K562 (cell line): ENCODE results near the gene GLI1. TPM values are rescaled to one million over a fixed set of nuclear protein-coding genes. Genes with fewer than 3 reads are reported as not detected.
A peak's percentile ranks its signal among the peaks of the same experiment; 100 is the strongest.

ENCODE experiments used
- CBX2 ChIP-seq: fragments of 200-600 bp; sonication (generic); IDR thresholded peaks from one replicate; pipeline ENCODE4 v1.6.1; 2012; ENCODE audit warnings: mild to moderate bottlenecking, low read length, inconsistent platforms; ENCODE audit not compliant: insufficient read depth, poor library complexity, severe bottlenecking
- NCOR1 ChIP-seq: fragments of 450-650 bp; IDR thresholded peaks from 2 replicates; pipeline ENCODE4 v1.6.1; 2016; ENCODE audit warnings: mild to moderate bottlenecking, moderate library complexity
- polyA plus RNA-seq, 8 experiments: library from polyadenylated mRNA; depleted of rRNA in 4 of 8; stranded (reverse) in 5 of 8; unstranded in 3 of 8; fragments of >200 nt; fragmentation: Nextera tagmentation in 2 of 8; fragmentation: Illumina TruSeq in 1 of 8; extraction: Ambion mirVana in 2 of 8; extraction: Trizol in 1 of 8; gene quantifications; 2 replicates each; pipeline versions ENCODE4 v1.2.1 to v1.2.3, GENCODE V29; 2011 to 2014; ENCODE audit warnings: inconsistent platforms in 1 of 8, missing spikeins in 1 of 8
- total RNA-seq, 7 experiments: library from RNA; depleted of rRNA in 6 of 7; stranded (reverse); fragments of >200 nt in 6 of 7; fragmentation: Illumina TruSeq in 2 of 7; extraction: Trizol in 2 of 7; gene quantifications; 2 replicates each; pipeline versions ENCODE4 v1.2.1 to v1.2.3, GENCODE V29; 2011 to 2021; ENCODE audit warnings: low replicate concordance in 1 of 7
- TF ChIP-seq, protein P1 (sequence below): fragments of 450-650 bp; IDR thresholded peaks from 2 replicates; pipeline ENCODE4 v1.6.1; 2016; ENCODE audit warnings: mild to moderate bottlenecking, moderate library complexity
- TF ChIP-seq, protein P2 (sequence below): fragments of 450-650 bp; IDR thresholded peaks from 2 replicates; pipeline ENCODE4 v1.6.1; 2016; ENCODE audit warnings: borderline replicate concordance
- TF ChIP-seq, protein P3 (sequence below): fragments of 200-800 bp; sonication (Bioruptor generic); IDR thresholded peaks from 2 replicates; pipeline ENCODE4 v1.6.1; 2016; ENCODE audit warnings: missing genetic modification characterization, missing compliant biosample characterization

Gene GLI1
- total and polyA plus RNA-seq, 9 of the 15 experiments (the other 6 are each of a cell fraction or from before 2014, with no cell fraction given): 0.24 to 3.7 (median 0.61) TPM

DNA sequence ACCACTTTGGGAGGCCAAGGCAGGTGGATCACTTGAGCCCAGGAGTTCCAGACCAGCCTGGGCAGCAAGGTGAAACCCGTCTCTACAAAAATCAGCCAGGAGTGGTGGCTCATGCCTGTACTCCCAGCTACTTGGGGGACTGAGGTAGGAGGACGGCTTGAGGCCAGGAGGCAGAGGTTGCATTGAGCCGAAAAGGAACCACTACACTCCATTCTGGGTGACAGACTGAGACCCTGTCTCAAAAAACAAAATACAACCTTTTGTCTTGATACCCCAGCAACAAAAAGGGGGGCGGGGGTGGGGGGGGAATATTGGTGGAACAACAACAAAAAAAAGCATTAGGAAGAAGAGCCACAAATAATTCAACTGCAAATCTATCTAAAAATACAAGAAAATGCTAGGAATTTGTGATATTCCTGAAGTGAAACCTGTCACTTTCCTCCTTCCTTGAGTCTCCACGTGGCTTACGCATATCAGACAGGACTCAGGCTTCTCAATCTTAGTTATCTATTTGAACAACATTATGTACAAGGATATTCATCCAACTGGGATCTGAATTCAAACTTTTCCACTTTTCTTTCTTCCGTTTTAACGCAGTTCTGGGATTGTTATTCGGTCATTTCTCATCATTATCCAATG is 30.0 kb upstream of the GLI1 start (continued):
- TF ChIP-seq, protein P1, sequence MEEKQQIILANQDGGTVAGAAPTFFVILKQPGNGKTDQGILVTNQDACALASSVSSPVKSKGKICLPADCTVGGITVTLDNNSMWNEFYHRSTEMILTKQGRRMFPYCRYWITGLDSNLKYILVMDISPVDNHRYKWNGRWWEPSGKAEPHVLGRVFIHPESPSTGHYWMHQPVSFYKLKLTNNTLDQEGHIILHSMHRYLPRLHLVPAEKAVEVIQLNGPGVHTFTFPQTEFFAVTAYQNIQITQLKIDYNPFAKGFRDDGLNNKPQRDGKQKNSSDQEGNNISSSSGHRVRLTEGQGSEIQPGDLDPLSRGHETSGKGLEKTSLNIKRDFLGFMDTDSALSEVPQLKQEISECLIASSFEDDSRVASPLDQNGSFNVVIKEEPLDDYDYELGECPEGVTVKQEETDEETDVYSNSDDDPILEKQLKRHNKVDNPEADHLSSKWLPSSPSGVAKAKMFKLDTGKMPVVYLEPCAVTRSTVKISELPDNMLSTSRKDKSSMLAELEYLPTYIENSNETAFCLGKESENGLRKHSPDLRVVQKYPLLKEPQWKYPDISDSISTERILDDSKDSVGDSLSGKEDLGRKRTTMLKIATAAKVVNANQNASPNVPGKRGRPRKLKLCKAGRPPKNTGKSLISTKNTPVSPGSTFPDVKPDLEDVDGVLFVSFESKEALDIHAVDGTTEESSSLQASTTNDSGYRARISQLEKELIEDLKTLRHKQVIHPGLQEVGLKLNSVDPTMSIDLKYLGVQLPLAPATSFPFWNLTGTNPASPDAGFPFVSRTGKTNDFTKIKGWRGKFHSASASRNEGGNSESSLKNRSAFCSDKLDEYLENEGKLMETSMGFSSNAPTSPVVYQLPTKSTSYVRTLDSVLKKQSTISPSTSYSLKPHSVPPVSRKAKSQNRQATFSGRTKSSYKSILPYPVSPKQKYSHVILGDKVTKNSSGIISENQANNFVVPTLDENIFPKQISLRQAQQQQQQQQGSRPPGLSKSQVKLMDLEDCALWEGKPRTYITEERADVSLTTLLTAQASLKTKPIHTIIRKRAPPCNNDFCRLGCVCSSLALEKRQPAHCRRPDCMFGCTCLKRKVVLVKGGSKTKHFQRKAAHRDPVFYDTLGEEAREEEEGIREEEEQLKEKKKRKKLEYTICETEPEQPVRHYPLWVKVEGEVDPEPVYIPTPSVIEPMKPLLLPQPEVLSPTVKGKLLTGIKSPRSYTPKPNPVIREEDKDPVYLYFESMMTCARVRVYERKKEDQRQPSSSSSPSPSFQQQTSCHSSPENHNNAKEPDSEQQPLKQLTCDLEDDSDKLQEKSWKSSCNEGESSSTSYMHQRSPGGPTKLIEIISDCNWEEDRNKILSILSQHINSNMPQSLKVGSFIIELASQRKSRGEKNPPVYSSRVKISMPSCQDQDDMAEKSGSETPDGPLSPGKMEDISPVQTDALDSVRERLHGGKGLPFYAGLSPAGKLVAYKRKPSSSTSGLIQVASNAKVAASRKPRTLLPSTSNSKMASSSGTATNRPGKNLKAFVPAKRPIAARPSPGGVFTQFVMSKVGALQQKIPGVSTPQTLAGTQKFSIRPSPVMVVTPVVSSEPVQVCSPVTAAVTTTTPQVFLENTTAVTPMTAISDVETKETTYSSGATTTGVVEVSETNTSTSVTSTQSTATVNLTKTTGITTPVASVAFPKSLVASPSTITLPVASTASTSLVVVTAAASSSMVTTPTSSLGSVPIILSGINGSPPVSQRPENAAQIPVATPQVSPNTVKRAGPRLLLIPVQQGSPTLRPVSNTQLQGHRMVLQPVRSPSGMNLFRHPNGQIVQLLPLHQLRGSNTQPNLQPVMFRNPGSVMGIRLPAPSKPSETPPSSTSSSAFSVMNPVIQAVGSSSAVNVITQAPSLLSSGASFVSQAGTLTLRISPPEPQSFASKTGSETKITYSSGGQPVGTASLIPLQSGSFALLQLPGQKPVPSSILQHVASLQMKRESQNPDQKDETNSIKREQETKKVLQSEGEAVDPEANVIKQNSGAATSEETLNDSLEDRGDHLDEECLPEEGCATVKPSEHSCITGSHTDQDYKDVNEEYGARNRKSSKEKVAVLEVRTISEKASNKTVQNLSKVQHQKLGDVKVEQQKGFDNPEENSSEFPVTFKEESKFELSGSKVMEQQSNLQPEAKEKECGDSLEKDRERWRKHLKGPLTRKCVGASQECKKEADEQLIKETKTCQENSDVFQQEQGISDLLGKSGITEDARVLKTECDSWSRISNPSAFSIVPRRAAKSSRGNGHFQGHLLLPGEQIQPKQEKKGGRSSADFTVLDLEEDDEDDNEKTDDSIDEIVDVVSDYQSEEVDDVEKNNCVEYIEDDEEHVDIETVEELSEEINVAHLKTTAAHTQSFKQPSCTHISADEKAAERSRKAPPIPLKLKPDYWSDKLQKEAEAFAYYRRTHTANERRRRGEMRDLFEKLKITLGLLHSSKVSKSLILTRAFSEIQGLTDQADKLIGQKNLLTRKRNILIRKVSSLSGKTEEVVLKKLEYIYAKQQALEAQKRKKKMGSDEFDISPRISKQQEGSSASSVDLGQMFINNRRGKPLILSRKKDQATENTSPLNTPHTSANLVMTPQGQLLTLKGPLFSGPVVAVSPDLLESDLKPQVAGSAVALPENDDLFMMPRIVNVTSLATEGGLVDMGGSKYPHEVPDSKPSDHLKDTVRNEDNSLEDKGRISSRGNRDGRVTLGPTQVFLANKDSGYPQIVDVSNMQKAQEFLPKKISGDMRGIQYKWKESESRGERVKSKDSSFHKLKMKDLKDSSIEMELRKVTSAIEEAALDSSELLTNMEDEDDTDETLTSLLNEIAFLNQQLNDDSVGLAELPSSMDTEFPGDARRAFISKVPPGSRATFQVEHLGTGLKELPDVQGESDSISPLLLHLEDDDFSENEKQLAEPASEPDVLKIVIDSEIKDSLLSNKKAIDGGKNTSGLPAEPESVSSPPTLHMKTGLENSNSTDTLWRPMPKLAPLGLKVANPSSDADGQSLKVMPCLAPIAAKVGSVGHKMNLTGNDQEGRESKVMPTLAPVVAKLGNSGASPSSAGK: 0 out of 2 replicates have a peak, but pooled peaks have one; percentile 32
- TF ChIP-seq NCOR1 (0 out of 2 replicates have a peak, but pooled peaks have one; percentile 25), CBX2 (no peak)
- TF ChIP-seq, protein P2, sequence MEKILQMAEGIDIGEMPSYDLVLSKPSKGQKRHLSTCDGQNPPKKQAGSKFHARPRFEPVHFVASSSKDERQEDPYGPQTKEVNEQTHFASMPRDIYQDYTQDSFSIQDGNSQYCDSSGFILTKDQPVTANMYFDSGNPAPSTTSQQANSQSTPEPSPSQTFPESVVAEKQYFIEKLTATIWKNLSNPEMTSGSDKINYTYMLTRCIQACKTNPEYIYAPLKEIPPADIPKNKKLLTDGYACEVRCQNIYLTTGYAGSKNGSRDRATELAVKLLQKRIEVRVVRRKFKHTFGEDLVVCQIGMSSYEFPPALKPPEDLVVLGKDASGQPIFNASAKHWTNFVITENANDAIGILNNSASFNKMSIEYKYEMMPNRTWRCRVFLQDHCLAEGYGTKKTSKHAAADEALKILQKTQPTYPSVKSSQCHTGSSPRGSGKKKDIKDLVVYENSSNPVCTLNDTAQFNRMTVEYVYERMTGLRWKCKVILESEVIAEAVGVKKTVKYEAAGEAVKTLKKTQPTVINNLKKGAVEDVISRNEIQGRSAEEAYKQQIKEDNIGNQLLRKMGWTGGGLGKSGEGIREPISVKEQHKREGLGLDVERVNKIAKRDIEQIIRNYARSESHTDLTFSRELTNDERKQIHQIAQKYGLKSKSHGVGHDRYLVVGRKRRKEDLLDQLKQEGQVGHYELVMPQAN: peak; percentile 65; the same call in 1 of the 2 replicates
- TF ChIP-seq, protein P3, sequence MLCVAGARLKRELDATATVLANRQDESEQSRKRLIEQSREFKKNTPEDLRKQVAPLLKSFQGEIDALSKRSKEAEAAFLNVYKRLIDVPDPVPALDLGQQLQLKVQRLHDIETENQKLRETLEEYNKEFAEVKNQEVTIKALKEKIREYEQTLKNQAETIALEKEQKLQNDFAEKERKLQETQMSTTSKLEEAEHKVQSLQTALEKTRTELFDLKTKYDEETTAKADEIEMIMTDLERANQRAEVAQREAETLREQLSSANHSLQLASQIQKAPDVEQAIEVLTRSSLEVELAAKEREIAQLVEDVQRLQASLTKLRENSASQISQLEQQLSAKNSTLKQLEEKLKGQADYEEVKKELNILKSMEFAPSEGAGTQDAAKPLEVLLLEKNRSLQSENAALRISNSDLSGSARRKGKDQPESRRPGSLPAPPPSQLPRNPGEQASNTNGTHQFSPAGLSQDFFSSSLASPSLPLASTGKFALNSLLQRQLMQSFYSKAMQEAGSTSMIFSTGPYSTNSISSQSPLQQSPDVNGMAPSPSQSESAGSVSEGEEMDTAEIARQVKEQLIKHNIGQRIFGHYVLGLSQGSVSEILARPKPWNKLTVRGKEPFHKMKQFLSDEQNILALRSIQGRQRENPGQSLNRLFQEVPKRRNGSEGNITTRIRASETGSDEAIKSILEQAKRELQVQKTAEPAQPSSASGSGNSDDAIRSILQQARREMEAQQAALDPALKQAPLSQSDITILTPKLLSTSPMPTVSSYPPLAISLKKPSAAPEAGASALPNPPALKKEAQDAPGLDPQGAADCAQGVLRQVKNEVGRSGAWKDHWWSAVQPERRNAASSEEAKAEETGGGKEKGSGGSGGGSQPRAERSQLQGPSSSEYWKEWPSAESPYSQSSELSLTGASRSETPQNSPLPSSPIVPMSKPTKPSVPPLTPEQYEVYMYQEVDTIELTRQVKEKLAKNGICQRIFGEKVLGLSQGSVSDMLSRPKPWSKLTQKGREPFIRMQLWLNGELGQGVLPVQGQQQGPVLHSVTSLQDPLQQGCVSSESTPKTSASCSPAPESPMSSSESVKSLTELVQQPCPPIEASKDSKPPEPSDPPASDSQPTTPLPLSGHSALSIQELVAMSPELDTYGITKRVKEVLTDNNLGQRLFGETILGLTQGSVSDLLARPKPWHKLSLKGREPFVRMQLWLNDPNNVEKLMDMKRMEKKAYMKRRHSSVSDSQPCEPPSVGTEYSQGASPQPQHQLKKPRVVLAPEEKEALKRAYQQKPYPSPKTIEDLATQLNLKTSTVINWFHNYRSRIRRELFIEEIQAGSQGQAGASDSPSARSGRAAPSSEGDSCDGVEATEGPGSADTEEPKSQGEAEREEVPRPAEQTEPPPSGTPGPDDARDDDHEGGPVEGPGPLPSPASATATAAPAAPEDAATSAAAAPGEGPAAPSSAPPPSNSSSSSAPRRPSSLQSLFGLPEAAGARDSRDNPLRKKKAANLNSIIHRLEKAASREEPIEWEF (CRISPR knock-in tag): peak; percentile 29; the same call in 1 of the 2 replicates
